VCaP (cell line): ENCODE data around the gene GLUD1.

Experiments used
- H3K27ac ChIP-seq: fragments of 450-650 bp; 2 replicates; pipeline ENCODE4 v1.5.1; 2017
- CTCF ChIP-seq: fragments of 450-650 bp; conservative IDR thresholded peaks from 2 replicates; pipeline ENCODE4 v1.5.1; 2017; ENCODE audit warnings: mild to moderate bottlenecking, moderate library complexity

Gene GLUD1

GRCh38 chr10:87101996-87102395 is 7.4 kb upstream of the GLUD1 start:
- no peak overlapping the region for H3K27ac ChIP-seq
- TF ChIP-seq CTCF, result no peak

GRCh38 chr10:87095236-87095945 is 748 bp upstream of the GLUD1 start:
- no peak for TF ChIP-seq CTCF
- H3K27ac ChIP-seq, result peak overlapping the region; percentile 92

GRCh38 chr10:87093632-87094372 is 841 bp downstream of the GLUD1 start:
- no peak for TF ChIP-seq CTCF
- peak overlapping the region; percentile 92 for H3K27ac ChIP-seq

- no peak for TF ChIP-seq CTCF
- peak overlapping the region; percentile 92 for H3K27ac ChIP-seq
These were observed 1.6 kb downstream of the GLUD1 start for GRCh38 chr10:87092861-87093631.

- TF ChIP-seq CTCF, result no peak
- H3K27ac ChIP-seq, result peak overlapping the region; percentile 92
These were observed 2.2 kb downstream of the GLUD1 start for GRCh38 chr10:87092376-87092860.

GRCh38 chr10:87090779-87091178 is 3.9 kb downstream of the GLUD1 start:
- TF ChIP-seq CTCF, result no peak
- peak overlapping the region; percentile 92 for H3K27ac ChIP-seq

GRCh38 chr10:87089746-87090145 is 4.9 kb downstream of the GLUD1 start:
- H3K27ac ChIP-seq, result peak overlapping the region; percentile 92
- no peak for TF ChIP-seq CTCF
